HepG2 (cell line): ENCODE measurements around the gene UEVLD. TPM values are rescaled to one million over a fixed set of nuclear protein-coding genes. Genes with fewer than 3 reads are reported as not detected.
A peak's percentile ranks its signal among the peaks of the same experiment; 100 is the strongest.

Experiments
- ATM ChIP-seq: fragments of 450-650 bp; IDR thresholded peaks from 2 replicates; pipeline ENCODE4 v1.7.1; 2017; ENCODE audit warnings: mild to moderate bottlenecking, borderline replicate concordance
- CENPT ChIP-seq: sonication (generic); formaldehyde crosslinking; IDR thresholded peaks from 2 replicates; pipeline ENCODE4 v1.8.0; 2022; ENCODE audit warnings: low read depth, mild to moderate bottlenecking, moderate library complexity, missing genetic modification reagents
- ELF1 ChIP-seq: sonication (generic); formaldehyde crosslinking; IDR thresholded peaks from 2 replicates; pipeline ENCODE4 v1.4.0; 2020; ENCODE audit warnings: missing genetic modification reagents
- GATA4 ChIP-seq: sonication (generic); IDR thresholded peaks from 2 replicates; pipeline ENCODE4 v1.6.1; 2016; ENCODE audit warnings: antibody characterized with exemption, low read depth, borderline replicate concordance
- HDAC6 ChIP-seq: fragments of 200-600 bp; sonication (generic); IDR thresholded peaks from 2 replicates; pipeline ENCODE4 v1.7.0; 2017; ENCODE audit warnings: mild to moderate bottlenecking, antibody characterized with exemption, low read length, low read depth
- JUND ChIP-seq: sonication (generic); formaldehyde crosslinking; IDR thresholded peaks from 2 replicates; pipeline ENCODE4 v1.8.0; 2022; ENCODE audit warnings: mild to moderate bottlenecking, missing genetic modification reagents
- KLF12 ChIP-seq: sonication (generic); formaldehyde crosslinking; IDR thresholded peaks from 2 replicates; pipeline ENCODE4 v1.4.0; 2020; ENCODE audit warnings: missing genetic modification reagents, borderline replicate concordance
- RNF2 ChIP-seq: fragments of 450-650 bp; conservative IDR thresholded peaks from 2 replicates; pipeline ENCODE4 v1.6.1; 2016; ENCODE audit warnings: low read depth
- RXRB ChIP-seq: IDR thresholded peaks from 2 replicates; pipeline ENCODE4 v1.6.1; 2016; ENCODE audit warnings: borderline replicate concordance, missing genetic modification reagents, missing compliant biosample characterization
- SATB2 ChIP-seq: sonication (generic); formaldehyde crosslinking; IDR thresholded peaks from 2 replicates; pipeline ENCODE4 v1.5.0; 2020; ENCODE audit warnings: missing genetic modification reagents
- SOX6 ChIP-seq, 2 experiments: fragments of 450-650 bp in 1 of 2; sonication (generic) in 1 of 2; formaldehyde crosslinking in 1 of 2; IDR thresholded peaks; 2 replicates each; pipeline versions ENCODE4 v1.4.0 to v1.6.1; 2017 to 2020; ENCODE audit warnings: antibody characterized with exemption in 1 of 2, mild to moderate bottlenecking in 1 of 2, missing genetic modification reagents in 1 of 2
- ZBTB3 ChIP-seq: sonication (generic); formaldehyde crosslinking; IDR thresholded peaks from 2 replicates; pipeline ENCODE4 v1.4.0; 2020; ENCODE audit warnings: low read depth, mild to moderate bottlenecking, moderate library complexity, missing genetic modification reagents, borderline replicate concordance
- ZMYM3 ChIP-seq: sonication (generic); formaldehyde crosslinking; IDR thresholded peaks from 2 replicates; pipeline ENCODE4 v1.5.1; 2020; ENCODE audit warnings: mild to moderate bottlenecking, missing genetic modification reagents
- ZNF143 ChIP-seq: sonication (generic); formaldehyde crosslinking; IDR thresholded peaks from 2 replicates; pipeline ENCODE4 v1.4.0; 2020; ENCODE audit warnings: missing genetic modification reagents
- ZNF251 ChIP-seq: sonication (generic); formaldehyde crosslinking; IDR thresholded peaks from 2 replicates; pipeline ENCODE4 v1.9.0; 2021; ENCODE audit warnings: mild to moderate bottlenecking, missing genetic modification reagents
- ZNF644 ChIP-seq: IDR thresholded peaks from 2 replicates; pipeline ENCODE4 v1.6.1; 2016; ENCODE audit warnings: low read depth
- ZNF776 ChIP-seq: sonication (generic); formaldehyde crosslinking; IDR thresholded peaks from 2 replicates; pipeline ENCODE4 v1.4.0; 2020; ENCODE audit warnings: mild to moderate bottlenecking, missing genetic modification reagents
- ZNF781 ChIP-seq: sonication (generic); formaldehyde crosslinking; IDR thresholded peaks from 2 replicates; pipeline ENCODE4 v1.5.1; 2020; ENCODE audit warnings: borderline replicate concordance, mild to moderate bottlenecking, missing genetic modification reagents; ENCODE audit errors: not compliant biosample characterization
- polyA plus RNA-seq, 8 experiments: library from polyadenylated mRNA; depleted of rRNA in 3 of 8; stranded (reverse) in 7 of 8; unstranded in 1 of 8; fragments of >200 nt; fragmentation: Illumina TruSeq in 4 of 8; extraction: Trizol in 4 of 8; gene quantifications; 2 replicates each; pipeline versions ENCODE4 v1.2.1 to v1.2.3, GENCODE V29; 2011 to 2016; ENCODE audit warnings: low read depth in 4 of 8, missing spikeins in 1 of 8, mixed read lengths in 1 of 8; ENCODE audit not compliant: insufficient read depth in 1 of 8
- total RNA-seq, 5 experiments: library from RNA; depleted of rRNA; stranded (reverse); fragments of >200 nt; fragmentation: Illumina TruSeq; extraction: Trizol; gene quantifications; 2 replicates each; pipeline ENCODE4 v1.2.3, GENCODE V29; 2016; ENCODE audit warnings: low read depth in 1 of 5
- TF ChIP-seq, protein P1 (sequence below): sonication (generic); formaldehyde crosslinking; IDR thresholded peaks from 2 replicates; pipeline ENCODE4 v1.4.0; 2020; ENCODE audit warnings: missing genetic modification reagents
- TF ChIP-seq, protein P2 (sequence below): fragments of 450-650 bp; IDR thresholded peaks from 2 replicates; pipeline ENCODE4 v1.6.1; 2016
- TF ChIP-seq, protein P3 (sequence below): IDR thresholded peaks from 2 replicates; pipeline ENCODE4 v1.6.1; 2016
- TF ChIP-seq, protein P4 (sequence below): sonication (generic); formaldehyde crosslinking; IDR thresholded peaks from 2 replicates; pipeline ENCODE4 v1.8.0; 2022; ENCODE audit warnings: mild to moderate bottlenecking, missing genetic modification reagents
- TF ChIP-seq, protein P5 (sequence below): sonication (generic); formaldehyde crosslinking; IDR thresholded peaks from 2 replicates; pipeline ENCODE4 v1.8.1; 2022; ENCODE audit warnings: mild to moderate bottlenecking, missing genetic modification reagents

Gene UEVLD
- total and polyA plus RNA-seq, 2 of the 13 experiments (the other 11 are each of a cell fraction or from before 2014, with no cell fraction given), result 5.7 to 13.7 TPM

DNA sequence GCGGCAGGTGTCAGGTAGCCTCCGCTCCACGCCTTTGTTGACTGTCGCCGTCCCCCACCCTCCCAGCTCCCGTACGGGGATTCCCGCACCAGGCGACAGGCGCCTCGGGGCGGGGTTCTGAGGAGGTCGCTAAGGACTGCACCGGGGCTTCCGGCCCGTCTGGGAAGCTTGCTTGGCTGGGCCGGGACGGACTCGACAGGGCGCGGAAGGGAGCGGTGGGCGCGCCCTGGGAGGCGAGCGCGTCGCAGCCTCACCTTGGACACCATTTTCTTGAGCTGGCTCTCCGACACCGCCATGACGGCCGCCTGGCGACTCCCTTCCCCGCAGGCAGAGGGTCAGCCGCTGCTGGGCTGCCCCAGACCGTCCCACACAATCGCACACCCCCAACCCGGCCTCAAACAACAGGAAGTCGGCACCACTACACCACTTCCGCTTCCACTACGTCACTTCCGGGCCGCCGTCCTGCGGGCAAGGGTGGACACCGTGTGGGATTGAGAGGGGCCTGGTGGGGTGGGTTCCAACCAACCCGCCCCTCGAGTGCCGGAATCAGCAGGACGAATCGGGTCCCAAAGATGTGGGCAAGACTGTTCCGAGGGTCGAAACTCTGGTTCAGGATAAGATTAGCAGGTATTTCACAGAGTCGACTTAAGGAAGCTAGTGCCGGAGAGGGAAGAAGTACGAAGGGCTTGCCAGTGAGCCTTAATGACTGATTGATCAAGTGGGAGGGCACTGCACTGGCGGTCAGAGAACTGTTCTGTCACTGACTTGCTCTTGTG lies 61.8 kb downstream of the UEVLD start, which contains the start of gene TSG101 (continued):
- TF ChIP-seq RXRB (CRISPR knock-in tag) (peak; percentile 29), SATB2 (CRISPR knock-in tag) (no peak), KLF12 (peak; percentile 78; the same call in 1 of the 2 replicates), RNF2 (peak; percentile 73; the same call in 1 of the 2 replicates), ATM (no peak), ELF1 (CRISPR knock-in tag) (peak; percentile 96), ZNF781 (CRISPR knock-in tag) (peak; percentile 70), ZMYM3 (CRISPR knock-in tag) (0 out of 2 replicates have a peak, but pooled peaks have one; percentile 44), GATA4 (no peak), SOX6 (IDR thresholded peaks at IDR 0.05) (no peak), SOX6 (CRISPR knock-in tag; IDR thresholded peaks at IDR 0.05) (peak; percentile 86), ZNF644 (CRISPR knock-in tag) (no peak), ZBTB3 (CRISPR knock-in tag) (0 out of 2 replicates have a peak, but pooled peaks have one; percentile 86), ZNF143 (CRISPR knock-in tag) (peak; percentile 33; the same call in 1 of the 2 replicates), JUND (0 out of 2 replicates have a peak, but pooled peaks have one; percentile 46), ZNF776 (CRISPR knock-in tag) (peak; percentile 89; the same call in 1 of the 2 replicates), HDAC6 (no peak), ZNF251 (no peak), CENPT (CRISPR knock-in tag) (no peak)
- TF ChIP-seq, protein P1, sequence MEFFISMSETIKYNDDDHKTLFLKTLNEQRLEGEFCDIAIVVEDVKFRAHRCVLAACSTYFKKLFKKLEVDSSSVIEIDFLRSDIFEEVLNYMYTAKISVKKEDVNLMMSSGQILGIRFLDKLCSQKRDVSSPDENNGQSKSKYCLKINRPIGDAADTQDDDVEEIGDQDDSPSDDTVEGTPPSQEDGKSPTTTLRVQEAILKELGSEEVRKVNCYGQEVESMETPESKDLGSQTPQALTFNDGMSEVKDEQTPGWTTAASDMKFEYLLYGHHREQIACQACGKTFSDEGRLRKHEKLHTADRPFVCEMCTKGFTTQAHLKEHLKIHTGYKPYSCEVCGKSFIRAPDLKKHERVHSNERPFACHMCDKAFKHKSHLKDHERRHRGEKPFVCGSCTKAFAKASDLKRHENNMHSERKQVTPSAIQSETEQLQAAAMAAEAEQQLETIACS (CRISPR knock-in tag), result no peak
- TF ChIP-seq, protein P2, sequence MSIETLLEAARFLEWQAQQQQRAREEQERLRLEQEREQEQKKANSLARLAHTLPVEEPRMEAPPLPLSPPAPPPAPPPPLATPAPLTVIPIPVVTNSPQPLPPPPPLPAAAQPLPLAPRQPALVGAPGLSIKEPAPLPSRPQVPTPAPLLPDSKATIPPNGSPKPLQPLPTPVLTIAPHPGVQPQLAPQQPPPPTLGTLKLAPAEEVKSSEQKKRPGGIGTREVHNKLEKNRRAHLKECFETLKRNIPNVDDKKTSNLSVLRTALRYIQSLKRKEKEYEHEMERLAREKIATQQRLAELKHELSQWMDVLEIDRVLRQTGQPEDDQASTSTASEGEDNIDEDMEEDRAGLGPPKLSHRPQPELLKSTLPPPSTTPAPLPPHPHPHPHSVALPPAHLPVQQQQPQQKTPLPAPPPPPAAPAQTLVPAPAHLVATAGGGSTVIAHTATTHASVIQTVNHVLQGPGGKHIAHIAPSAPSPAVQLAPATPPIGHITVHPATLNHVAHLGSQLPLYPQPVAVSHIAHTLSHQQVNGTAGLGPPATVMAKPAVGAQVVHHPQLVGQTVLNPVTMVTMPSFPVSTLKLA, result peak; percentile 17
- TF ChIP-seq, protein P3, sequence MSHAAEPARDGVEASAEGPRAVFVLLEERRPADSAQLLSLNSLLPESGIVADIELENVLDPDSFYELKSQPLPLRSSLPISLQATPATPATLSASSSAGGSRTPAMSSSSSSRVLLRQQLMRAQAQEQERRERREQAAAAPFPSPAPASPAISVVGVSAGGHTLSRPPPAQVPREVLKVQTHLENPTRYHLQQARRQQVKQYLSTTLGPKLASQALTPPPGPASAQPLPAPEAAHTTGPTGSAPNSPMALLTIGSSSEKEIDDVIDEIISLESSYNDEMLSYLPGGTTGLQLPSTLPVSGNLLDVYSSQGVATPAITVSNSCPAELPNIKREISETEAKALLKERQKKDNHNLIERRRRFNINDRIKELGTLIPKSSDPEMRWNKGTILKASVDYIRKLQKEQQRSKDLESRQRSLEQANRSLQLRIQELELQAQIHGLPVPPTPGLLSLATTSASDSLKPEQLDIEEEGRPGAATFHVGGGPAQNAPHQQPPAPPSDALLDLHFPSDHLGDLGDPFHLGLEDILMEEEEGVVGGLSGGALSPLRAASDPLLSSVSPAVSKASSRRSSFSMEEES (CRISPR knock-in tag), result peak; percentile 62; the same call in 1 of the 2 replicates
- TF ChIP-seq, protein P4, sequence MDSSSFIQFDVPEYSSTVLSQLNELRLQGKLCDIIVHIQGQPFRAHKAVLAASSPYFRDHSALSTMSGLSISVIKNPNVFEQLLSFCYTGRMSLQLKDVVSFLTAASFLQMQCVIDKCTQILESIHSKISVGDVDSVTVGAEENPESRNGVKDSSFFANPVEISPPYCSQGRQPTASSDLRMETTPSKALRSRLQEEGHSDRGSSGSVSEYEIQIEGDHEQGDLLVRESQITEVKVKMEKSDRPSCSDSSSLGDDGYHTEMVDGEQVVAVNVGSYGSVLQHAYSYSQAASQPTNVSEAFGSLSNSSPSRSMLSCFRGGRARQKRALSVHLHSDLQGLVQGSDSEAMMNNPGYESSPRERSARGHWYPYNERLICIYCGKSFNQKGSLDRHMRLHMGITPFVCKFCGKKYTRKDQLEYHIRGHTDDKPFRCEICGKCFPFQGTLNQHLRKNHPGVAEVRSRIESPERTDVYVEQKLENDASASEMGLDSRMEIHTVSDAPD, result no peak
- TF ChIP-seq, protein P5, sequence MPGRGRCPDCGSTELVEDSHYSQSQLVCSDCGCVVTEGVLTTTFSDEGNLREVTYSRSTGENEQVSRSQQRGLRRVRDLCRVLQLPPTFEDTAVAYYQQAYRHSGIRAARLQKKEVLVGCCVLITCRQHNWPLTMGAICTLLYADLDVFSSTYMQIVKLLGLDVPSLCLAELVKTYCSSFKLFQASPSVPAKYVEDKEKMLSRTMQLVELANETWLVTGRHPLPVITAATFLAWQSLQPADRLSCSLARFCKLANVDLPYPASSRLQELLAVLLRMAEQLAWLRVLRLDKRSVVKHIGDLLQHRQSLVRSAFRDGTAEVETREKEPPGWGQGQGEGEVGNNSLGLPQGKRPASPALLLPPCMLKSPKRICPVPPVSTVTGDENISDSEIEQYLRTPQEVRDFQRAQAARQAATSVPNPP (CRISPR knock-in tag), result no peak
